Umbilical cord (tissue), 2 donors: ENCODE results near the gene RBMS2. TPM values are rescaled to one million over a fixed set of nuclear protein-coding genes. Genes with fewer than 3 reads are reported as not detected.

Experiments
- DNase-seq: peaks from one replicate; pipeline ENCODE4 v3.0.0-alpha.2; 2015; ENCODE audit warnings: low spot score
- total RNA-seq: library from RNA; depleted of rRNA; stranded (reverse); fragments of >200 nt; gene quantifications from one replicate; pipeline ENCODE4 v1.2.3, GENCODE V29; 2014; ENCODE audit warnings: low replicate concordance; ENCODE audit not compliant: insufficient read depth

The RBMS2 gene
- total RNA-seq, 1 donor from 2014 or later = 14.2 TPM

GRCh38 chr12:56631790-56632700, 110.4 kb downstream of the RBMS2 start:
- DNase-seq = peak; percentile 72

GRCh38 chr12:56632701-56633467, 111.3 kb downstream of the RBMS2 start:
- no peak for DNase-seq

- no peak for DNase-seq
These were observed 112.0 kb downstream of the RBMS2 start for GRCh38 chr12:56633468-56634241.

- peak; percentile 64 for DNase-seq
These were observed 112.7 kb downstream of the RBMS2 start for GRCh38 chr12:56634242-56634836.

- peak; percentile 85 for DNase-seq
These were observed 113.5 kb downstream of the RBMS2 start for GRCh38 chr12:56634837-56635791.

- DNase-seq = peak; percentile 97
These were observed 114.4 kb downstream of the RBMS2 start for GRCh38 chr12:56635806-56636674.

GRCh38 chr12:56636675-56637540, 115.3 kb downstream of the RBMS2 start:
- peak; percentile 100 for DNase-seq

GRCh38 chr12:56637621-56638020, 116.0 kb downstream of the RBMS2 start:
- no peak for DNase-seq

- DNase-seq = no peak
These were observed 119.6 kb downstream of the RBMS2 start for GRCh38 chr12:56641219-56641618.

GRCh38 chr12:56644654-56645053, 123.0 kb downstream of the RBMS2 start:
- no peak for DNase-seq

- no peak for DNase-seq
These were observed 123.6 kb downstream of the RBMS2 start for GRCh38 chr12:56645201-56645716.

Other genes starting within 250 kb of the RBMS2 start
- gene CS, start 221.5 kb upstream of the RBMS2 start, total RNA-seq = 35.2 TPM
- 68.4 TPM for gene CNPY2, start 205.8 kb upstream of the RBMS2 start, total RNA-seq
- 55.6 TPM for gene PAN2, start 187.8 kb upstream of the RBMS2 start, total RNA-seq
- gene IL23A, start 182.9 kb upstream of the RBMS2 start, total RNA-seq = 6.0 TPM
- gene STAT2, start 161.7 kb upstream of the RBMS2 start, total RNA-seq = 122 TPM
- 2.2 TPM for gene APOF, start 159.0 kb upstream of the RBMS2 start, total RNA-seq
- gene TIMELESS, start 72.4 kb upstream of the RBMS2 start, total RNA-seq = 4.8 TPM
- 2.9 TPM for gene MIP, start 67.2 kb upstream of the RBMS2 start, total RNA-seq
- gene SPRYD4, start 53.2 kb upstream of the RBMS2 start, total RNA-seq = 2.6 TPM
- 0.72 TPM for gene GLS2, start 33.7 kb upstream of the RBMS2 start, total RNA-seq
- gene BAZ2A, start 108.5 kb downstream of the RBMS2 start, total RNA-seq = 19.0 TPM
- gene ATP5F1B, start 124.2 kb downstream of the RBMS2 start, total RNA-seq = 154 TPM
- 72.5 TPM for gene PTGES3, start 166.5 kb downstream of the RBMS2 start, total RNA-seq
- gene NACA, start 203.5 kb downstream of the RBMS2 start, total RNA-seq = 1,201 TPM
- gene PRIM1, start 230.5 kb downstream of the RBMS2 start, total RNA-seq = 9.1 TPM
- gene HSD17B6, start 241.5 kb downstream of the RBMS2 start, total RNA-seq = 143 TPM